Activated CD8-positive, alpha-beta memory T cell treated with anti-CD3 and anti-CD28 coated beads for 1 hour (primary cell): ENCODE results near the gene NTSR1.

ENCODE experiments used
- DNase-seq, 2 donors: peaks; one replicate each; pipeline ENCODE4 v3.0.0-alpha.2; 2020; ENCODE audit warnings: low read depth in 1 of 2; ENCODE audit errors: extremely low read depth in 1 of 2

Gene NTSR1

GRCh38 chr20:62768234-62768546 is 59.6 kb downstream of the NTSR1 start:
- no peak for DNase-seq

- no peak for DNase-seq
These were observed 60.1 kb downstream of the NTSR1 start for GRCh38 chr20:62768551-62769287.

- DNase-seq, result no peak
These were observed 60.9 kb downstream of the NTSR1 start for GRCh38 chr20:62769346-62770071.

- DNase-seq, result no peak
These were observed 61.7 kb downstream of the NTSR1 start for GRCh38 chr20:62770111-62770910.

GRCh38 chr20:62770916-62771315 is 62.3 kb downstream of the NTSR1 start:
- DNase-seq, result no peak

- DNase-seq, result no peak
These were observed 62.9 kb downstream of the NTSR1 start for GRCh38 chr20:62771396-62772102.

DNA sequence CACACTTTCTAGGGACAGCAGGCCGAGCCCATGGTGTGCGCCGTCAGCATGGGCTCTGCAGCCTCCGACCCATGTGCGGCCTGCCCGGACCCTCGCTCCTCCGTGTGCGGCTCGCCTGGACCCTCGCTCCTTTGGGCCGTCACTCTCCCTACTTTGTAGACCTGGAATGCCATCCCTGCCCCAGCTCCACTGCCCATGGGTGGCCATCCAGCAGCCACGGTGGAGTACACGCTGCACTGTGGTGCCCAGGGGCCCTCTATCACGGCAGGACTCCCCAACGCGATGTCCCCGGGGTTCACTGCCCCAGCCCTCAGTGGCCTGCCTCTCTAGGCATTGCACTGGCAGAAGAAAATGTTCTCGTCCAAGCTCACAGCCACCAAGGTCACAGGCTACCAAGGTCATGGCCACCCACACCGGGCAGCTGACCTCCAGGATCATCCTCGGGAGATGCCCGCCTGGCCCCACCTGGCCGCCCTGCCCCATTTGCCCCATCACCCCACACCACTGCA is 63.5 kb downstream of the NTSR1 start:
- no peak for DNase-seq

DNA sequence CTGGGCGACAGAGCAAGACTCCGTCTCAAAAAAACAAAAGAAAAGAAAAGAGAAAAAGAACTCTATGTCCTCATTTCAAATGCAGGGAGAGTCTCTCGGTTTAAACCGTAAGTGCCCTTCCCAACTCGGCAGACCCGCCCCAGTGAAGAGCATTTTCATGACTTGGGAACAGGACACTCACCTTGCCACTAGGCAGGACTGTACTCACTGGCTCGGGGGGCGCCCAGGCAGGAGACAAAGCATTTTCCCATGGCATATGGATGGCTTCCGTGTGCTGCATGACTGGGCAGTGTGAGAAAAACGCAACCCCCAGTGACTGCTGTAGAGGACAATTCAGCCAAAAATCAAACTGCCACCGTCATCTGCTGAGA is 64.0 kb downstream of the NTSR1 start:
- no peak for DNase-seq

DNA sequence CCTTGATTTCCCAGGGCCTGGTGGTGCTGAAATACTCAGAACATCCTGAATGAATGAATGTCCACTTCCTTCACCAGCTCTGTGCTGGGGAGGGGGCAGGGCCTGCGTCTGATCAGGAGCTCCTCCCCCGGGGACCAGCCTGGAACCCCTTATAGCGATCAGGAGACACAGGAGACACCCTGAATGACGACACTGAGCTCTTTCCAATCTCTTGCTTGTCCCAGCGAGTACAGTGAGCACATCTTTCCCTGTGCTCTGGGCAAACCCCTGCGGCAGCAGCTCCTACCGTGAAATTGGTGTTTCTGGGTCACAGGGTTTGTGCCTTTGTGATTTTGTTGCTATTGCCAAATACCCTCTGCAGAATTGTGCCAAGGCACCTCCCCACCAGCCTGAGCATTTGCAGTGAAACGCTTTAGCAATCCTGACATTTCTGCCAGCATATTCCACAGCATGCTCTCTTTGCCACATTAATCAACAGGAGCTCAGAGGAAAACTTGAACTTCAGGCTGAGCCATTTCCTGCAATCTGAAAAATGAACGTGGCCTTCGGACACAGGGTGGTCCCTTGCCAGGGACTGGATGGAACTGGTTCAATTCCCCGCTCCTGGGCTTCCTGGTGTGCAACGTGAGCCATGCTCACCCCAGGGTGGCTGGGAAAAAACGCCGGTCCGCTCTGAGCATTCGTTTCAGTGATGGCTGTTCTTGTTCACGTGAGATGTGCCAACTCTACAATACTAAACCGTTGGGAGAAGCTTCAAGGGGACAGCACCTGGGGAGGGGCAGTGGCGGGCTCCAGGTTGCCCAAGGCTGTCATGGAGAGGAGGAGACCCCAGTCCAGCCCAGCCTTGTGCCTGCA is 64.6 kb downstream of the NTSR1 start:
- DNase-seq, result no peak

DNA sequence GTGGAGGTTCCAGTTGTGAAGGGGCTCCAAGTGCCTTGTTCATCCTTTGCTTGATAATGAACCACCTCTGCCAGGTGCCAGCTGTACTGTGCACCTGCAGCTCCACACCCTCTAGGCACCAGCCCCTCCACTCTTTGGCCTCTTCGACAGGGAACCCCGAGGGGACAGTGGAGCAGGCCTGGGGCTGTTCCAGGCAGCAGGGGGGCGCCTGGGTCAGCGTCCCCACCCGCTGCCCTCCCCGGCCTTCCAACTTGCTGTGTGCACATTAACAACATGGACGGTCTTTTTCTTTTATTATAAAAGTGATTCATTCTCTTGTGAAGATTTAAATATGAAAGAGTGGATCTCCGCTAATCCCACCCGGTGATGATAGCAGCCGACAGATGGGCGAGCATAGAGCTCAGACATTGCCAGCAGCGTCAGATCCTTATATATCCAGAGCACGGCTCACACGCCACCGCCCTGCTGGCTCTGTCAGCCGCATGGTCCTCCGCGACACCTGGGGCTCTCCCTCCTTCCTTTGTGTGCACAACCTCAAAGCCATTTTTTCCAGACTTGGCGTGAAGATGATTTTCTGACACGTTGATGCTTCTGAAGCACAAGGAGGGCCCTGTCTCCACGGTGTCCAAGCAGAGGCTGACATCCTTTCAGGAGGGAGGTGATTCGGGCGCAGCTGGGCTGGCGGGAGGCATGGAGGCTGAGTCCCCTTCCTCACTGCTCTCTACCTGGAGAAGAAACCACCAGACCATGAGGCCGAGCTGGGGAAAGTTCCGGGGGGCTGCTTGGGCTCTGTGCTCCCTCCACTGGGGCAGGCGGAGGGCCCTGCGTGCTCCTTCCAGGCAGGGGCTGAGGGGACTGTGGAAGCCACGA is 65.4 kb downstream of the NTSR1 start:
- DNase-seq, result no peak

DNA sequence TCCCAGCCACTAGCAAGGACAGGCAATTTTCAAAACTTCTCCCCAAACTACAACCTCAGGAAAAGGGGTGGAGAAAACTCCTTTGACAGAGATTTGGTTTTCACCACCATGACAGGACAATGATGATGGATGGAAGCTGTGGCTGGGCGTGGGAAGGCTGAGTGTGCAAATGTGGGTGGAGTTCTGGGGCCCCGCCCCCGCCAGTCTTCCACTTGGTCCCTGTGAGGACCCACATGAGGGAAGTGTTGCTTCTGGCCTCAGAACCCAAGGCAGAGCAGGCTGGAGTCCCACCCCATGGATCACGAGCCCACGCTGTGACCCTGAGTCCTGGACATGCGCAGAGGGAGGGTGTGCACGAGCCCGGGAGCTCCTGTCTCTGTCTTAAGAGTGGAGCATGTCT is 66.1 kb downstream of the NTSR1 start:
- no peak for DNase-seq

DNA sequence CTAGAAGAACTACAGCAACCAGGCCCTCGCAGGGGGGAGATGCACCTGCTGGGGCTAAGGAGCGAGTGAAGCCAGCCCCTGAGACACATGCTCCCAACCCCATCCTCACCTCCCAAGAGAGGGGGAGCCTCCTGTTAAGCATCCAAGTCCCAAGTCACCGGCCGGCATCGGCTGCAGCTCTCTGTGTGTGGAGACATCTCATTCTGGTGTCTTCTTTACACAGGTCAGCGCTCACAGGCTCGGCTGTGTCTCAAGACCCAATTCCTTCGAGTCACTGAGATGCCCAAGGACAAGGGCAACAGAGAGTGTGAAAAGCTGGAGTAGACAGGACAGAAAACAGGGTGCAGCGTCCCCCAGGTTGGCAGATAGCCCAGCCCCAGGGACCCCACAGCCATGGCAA is 66.6 kb downstream of the NTSR1 start:
- DNase-seq, result no peak

- no peak for DNase-seq
These were observed 67.5 kb downstream of the NTSR1 start for GRCh38 chr20:62776035-62776691.

DNA sequence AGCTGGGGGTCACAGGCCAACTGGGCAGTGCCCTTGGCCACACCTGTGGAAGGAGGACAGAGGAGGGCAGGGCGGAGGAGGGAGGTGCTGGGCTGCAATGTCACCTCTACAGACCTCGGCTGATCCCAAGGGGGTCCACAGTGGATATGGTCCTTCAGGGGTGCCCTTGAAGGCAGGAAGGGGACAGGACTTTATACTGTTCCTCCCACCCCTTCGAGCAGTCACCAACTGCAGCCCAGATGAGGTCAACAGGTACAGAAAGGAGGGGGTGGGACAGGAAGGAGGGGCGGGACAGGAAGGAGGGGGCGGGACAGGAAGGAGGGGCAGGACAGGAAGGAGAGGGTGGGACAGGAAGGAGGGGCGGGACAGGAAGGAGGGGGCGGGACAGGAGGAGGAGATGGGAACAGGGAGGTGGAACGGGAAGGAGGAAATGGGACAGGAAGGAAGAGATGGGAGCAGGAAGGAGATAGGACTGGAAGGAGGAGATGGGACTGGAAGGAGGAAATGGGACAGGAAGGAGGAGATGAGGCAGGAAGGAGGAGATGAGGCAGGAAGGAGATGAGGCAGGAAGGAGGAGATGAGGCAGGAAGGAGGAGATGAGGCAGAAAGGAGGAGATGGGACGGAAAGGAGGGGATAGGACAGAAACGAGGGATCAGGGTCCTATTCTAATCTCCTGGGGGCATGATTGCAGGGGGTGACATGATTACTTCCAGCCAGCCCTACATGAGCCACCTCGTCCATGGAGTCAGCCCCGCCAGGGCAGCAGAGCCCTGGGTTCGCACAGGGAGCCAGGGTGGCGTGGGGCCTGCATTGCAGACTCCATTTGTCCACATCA is 68.3 kb downstream of the NTSR1 start:
- DNase-seq, result peak in 1 of 2 donors; percentile 35

- DNase-seq, result no peak
These were observed 68.8 kb downstream of the NTSR1 start for GRCh38 chr20:62777528-62777830.

- no peak for DNase-seq
These were observed 69.4 kb downstream of the NTSR1 start for GRCh38 chr20:62778058-62778457.

- no peak for DNase-seq
These were observed 70.2 kb downstream of the NTSR1 start for GRCh38 chr20:62778601-62779416.
